GM18507 (cell line): ENCODE results near the gene LRP2.
"Not testable (repeated sequence)": the region's sequence is repeated elsewhere in the genome, so short reads cannot be mapped to it uniquely, and the experiment has no call there.

Experiments used
- DNase-seq: peaks from one replicate; pipeline ENCODE4 v3.0.0; 2011; ENCODE audit warnings: low read depth; ENCODE audit not compliant: insufficient read length; ENCODE audit errors: extremely low spot score
- FAIRE-seq: peaks from 2 replicates; lab custom pipeline; 2011; peaks lifted over from hg19 to GRCh38; lab: Jason Lieb, UNC

The LRP2 gene

DNA sequence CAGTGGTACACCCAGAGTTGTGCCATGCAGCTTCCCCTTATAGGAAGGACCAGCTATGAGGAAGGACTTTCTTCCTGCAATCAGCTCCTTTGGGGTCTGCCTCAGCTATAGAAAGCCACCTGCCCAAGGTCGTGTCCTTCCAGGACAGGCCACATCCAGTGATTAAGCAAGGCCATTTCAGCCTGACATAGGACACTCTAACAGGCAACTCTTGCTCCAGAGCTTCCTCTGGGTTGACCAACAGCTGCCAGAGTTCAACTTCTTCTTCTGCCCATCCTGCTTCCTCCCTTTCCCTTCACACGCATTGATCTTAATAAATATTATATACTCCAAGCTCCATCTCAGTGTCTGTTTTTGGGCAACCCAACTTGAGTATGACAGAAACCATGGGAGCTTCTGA is 12.8 kb downstream of the LRP2 start:
- FAIRE-seq, result no peak
- DNase-seq, result no peak

- FAIRE-seq (no peak), DNase-seq (no peak)
These were observed 13.9 kb downstream of the LRP2 start for GRCh38 chr2:169348321-169349024.

- FAIRE-seq (no peak), DNase-seq (no peak)
These were observed 16.6 kb downstream of the LRP2 start for GRCh38 chr2:169345486-169346437.

DNA sequence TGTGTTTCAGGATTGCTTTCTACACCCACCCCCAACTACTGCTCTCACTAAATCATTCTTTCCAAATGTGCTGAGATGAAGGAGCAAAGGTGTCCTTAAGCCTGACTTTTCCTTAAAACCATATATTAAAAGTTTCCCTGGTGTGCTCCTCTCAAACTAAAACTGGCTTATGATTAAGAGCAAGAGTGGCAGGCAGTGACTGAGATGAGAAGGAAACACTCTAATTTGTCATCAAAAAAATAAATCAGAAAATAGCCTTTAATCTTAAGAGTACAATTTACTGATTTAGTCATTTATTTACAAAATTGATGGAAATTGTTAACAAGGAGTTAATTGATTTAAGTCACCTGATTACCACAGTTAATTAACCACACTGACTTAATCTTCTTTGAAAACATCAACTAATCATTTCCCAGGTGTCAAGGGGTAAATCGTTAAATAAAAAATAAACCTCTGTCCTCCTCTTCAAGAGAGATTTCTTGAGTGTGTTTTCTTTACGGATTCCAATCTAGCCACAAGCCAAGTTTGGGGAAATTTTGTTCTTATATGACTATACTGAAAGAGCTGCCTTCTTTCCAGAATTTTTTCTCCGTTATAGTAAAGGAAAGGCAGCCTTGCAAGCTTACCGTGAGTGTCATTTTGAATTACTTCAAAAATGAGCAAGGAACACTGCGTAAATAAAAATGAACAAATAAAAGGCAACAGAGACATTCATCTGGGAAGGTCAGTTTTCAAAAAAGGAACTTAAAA is 17.4 kb downstream of the LRP2 start:
- DNase-seq, result no peak
- no peak for FAIRE-seq

DNA sequence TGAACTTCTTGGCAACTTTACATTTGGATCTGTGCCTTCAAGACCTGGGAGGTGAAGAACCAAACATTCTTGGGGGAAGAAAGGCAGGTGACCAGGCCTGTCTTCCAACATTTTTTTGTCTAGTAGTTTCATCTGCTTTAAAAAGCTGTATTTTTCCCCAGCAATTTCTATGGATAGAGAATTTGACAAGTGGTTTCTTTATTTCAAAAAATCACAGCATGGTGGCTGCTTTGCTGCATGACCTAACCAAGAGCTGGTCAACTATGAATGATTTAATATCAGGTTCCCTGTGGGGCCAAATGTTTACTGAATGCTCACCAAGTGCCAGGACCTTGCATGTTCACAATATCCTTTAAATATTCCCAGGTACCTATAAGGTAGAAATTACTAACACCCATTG is 19.1 kb downstream of the LRP2 start:
- FAIRE-seq, result no peak
- no peak for DNase-seq

DNA sequence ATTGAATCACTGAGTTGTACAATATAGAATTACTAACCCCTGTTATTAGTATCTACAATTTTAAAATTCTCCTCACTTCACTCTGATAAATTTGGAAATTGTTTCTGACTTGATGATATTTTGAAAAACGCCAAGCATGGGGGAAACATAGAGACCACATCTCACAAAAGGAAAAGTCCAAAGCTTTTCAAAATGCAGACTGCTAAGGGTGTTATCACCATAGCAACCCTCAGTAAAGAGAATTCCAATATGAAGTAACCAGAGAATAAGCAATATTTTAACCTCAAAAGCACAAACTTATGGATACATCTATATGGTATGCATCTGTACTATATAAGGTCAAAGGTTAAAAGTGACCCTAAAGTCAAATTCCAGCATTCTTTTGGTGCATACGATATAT is 22.7 kb downstream of the LRP2 start:
- no peak for DNase-seq
- FAIRE-seq, result no peak

DNA sequence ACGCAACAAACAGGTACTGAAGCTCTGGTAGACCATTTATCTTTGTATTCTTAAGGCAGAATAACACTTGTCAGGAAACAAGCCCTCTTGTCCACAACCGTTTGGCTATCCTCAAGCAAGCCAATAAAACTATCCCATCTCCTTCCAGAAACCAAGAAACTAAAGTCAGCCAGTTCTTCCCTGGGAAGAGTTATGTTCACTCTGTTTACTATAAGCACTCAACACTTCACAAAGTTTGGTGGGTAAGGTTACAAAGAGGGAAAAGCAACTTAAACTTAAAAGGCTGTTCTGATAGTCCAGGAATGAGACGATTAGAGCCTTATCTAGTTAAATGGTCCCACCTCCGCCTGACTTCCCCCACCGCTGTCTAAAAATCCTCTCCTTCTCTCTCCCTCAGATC is 25.6 kb downstream of the LRP2 start:
- no peak for FAIRE-seq
- DNase-seq, result no peak

GRCh38 chr2:169330555-169331198 is 31.7 kb downstream of the LRP2 start:
- FAIRE-seq, result no peak
- no peak for DNase-seq

DNA sequence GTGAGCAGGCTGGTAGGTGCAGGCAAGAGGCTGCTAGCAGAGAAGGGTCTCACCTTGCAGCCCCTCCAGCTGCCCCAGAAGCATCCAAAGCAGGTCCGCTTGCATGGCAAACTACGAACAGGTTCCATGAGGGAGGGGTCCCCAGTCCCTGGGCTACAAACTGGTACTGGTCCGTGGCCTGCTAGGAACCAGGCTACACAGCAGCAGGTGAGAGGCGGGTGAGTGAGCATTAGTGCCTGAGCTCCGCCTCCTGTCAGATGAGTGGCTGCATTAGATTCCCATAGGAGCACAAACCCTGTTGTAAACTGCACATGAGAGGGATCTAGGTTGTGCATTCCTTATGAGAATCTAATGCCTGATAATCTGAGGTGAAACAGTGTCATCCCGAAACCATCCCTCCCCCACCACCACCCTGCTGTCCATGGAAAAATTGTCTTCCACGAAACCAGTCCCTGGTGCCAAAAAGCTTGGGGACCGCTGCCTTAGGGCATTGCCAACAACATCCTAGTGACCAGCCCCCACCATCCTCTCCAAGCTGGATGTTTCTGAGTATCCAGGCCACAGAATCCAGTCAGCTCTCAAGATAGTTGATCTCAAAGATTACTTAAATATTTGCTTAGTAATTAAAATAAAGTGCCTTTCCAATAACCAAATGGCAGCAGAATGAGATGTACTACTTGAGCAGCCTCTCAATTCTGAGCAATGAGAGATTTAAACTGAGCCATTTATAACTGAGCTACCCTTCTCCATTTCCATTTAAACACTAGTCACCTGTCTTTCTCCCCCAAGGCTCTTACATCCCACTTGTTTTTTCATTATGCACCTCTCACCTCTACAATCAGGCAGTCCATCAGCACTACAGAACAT is 32.4 kb downstream of the LRP2 start:
- no peak for FAIRE-seq
- no peak for DNase-seq

- DNase-seq (no peak), FAIRE-seq (no peak)
These were observed 33.5 kb downstream of the LRP2 start for GRCh38 chr2:169328785-169329184.

DNA sequence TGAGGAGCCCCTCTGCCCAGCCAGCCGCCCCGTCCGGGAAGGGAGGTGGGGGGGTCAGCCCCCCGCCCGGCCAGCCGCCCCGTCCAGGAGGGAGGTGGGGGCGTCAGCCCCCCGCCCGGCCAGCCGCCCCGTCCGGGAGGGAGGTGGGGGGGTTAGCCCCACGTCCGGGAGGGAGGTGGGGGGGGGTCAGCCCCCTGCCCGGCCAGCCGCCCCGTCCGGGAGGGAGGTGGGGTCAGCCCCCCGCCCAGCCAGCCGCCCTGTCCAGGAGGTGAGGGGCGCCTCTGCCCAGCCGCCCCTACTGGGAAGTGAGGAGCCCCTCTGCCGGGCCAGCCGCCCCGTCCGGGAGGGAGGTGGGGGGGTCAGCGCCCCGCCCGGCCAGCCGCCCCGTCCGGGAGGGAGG is 34.5 kb downstream of the LRP2 start:
- not testable (repeated sequence) for FAIRE-seq

DNA sequence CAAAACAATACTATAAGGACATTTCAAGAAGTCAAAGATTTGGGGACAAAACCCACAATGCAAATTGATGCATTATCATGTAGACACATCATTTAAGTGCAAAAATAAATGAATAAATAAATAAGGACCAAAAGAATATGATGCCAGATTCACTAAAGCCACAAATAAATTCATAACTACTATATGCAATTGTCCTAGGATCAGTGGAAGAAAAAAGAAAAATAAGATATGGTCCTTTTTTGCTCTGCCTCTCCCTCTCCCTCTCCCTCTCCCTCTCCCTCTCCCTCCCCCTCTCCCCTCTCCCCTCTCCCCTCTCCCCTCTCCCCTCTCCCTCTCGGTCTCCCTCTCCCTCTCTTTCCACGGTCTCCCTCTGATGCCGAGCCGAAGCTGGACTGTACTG is 36.4 kb downstream of the LRP2 start:
- FAIRE-seq, DNase-seq: not testable (repeated sequence)

More for the DNA sequence above, 34.5 kb downstream of the LRP2 start:
- DNase-seq, result not testable (repeated sequence)

- no peak for FAIRE-seq
- DNase-seq, result no peak
These were observed 37.6 kb downstream of the LRP2 start for GRCh38 chr2:169324581-169325260.

GRCh38 chr2:169323841-169324240 is 38.5 kb downstream of the LRP2 start:
- no peak for DNase-seq
- FAIRE-seq, result no peak

DNA sequence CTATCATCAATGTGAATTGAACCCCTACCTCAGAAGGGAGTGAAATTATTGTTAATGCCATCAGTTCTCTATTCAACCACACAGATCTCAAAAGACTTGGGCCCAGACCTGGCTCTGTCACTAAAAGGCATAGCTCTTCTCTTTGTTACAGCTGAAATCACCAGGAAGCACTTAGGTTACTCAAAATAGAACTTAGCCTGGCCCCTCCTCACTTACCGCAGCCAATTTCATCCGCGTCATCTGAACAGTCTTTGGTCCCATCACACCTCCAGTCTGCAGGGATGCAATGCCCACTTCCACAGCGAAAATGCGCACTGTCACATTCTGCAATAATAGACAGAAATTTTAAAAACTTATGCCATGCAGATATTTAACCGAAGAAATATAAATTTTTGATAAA is 41.8 kb downstream of the LRP2 start:
- no peak for FAIRE-seq
- no peak for DNase-seq

GRCh38 chr2:169315357-169315756 is 47.0 kb downstream of the LRP2 start:
- no peak for FAIRE-seq

DNA sequence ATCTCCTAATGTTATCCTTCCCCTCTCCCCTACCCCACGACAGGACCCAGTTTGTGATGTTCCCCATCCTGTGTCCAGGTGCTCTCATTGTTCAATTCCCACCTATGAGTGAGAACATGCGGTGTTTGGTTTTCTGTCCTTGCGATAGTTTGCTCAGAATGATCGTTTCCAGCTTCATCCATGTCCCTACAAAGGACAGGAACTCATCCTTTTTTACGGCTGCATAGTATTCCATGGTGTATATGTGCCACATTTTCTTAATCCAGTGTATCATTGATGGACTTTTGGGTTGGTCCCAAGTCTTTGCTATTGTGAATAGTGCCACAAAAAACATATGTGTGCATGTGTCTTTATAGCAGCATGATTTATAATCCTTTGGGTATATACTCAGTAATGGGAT is 54.0 kb downstream of the LRP2 start:
- FAIRE-seq, DNase-seq: not testable (repeated sequence)

More at GRCh38 chr2:169315357-169315756, 47.0 kb downstream of the LRP2 start:
- no peak for DNase-seq

- DNase-seq, FAIRE-seq: not testable (repeated sequence)
These were observed 57.6 kb downstream of the LRP2 start for GRCh38 chr2:169304689-169305088.
